ENCODE results near the gene PGA3. TPM values are rescaled to one million over a fixed set of nuclear protein-coding genes. Genes with fewer than 3 reads are reported as not detected.
A peak's percentile ranks its signal among the peaks of the same experiment; 100 is the strongest.
"Not testable (repeated sequence)": the region's sequence is repeated elsewhere in the genome, so short reads cannot be mapped to it uniquely, and the experiment has no call there.

The PGA3 gene
- total and polyA plus RNA-seq, 7 experiments from 2014 or later = 0.83 TPM; not detected in 6

- H3K9me3 ChIP-seq (ENCODE audit: control insufficient read depth in 2 of 3, low read length in 3 of 3) = peaks cover 0 to 3% (median 0%) of the 10 kb centered on the region in 3 experiments
- Mint-ChIP-seq H3K27ac (no peak overlapping the region), H3K4me1 (peaks cover 11 to 24% (median 20%) of the 10 kb centered on the region in 7 donors), H3K9me3 (peaks cover 0 to 9% (median 0%) of the 10 kb centered on the region in 11 donors), H3K36me3 (peaks cover 0 to 2% (median 0%) of the 10 kb centered on the region in 5 donors), H3K27me3 (peaks cover 0 to 31% (median 0%) of the 10 kb centered on the region in 5 donors), H3K4me3 (no peak overlapping the region)
- peaks cover 3 to 8% of the 10 kb centered on the region in 2 donors for H3K4me1 ChIP-seq (ENCODE audit: control insufficient read depth in 2 of 2, insufficient read depth in 2 of 2, low read length in 2 of 2)
- ChIA-PET CTCF (interaction anchor here (1.3 kb wide), 1 partner anchor 13 kb away, joined by 4 read pairs; no protein-coding TSS in a partner anchor), POLR2A (no interaction called here)
- DNase-seq (no peak), ATAC-seq (no peak)
- no peaks in the 10 kb centered on the region for H3K36me3 ChIP-seq (ENCODE audit: control insufficient read depth in 2 of 3, insufficient read depth in 3 of 3, low read length in 3 of 3)
- H3K27ac ChIP-seq (ENCODE audit: low read depth, low read length) = no peak overlapping the region
- no peak overlapping the region for H3K4me3 ChIP-seq (ENCODE audit: low read length)
- H3K27me3 ChIP-seq (ENCODE audit: control insufficient read depth in 2 of 2, insufficient read depth in 2 of 2, low read length in 2 of 2) = no peaks in the 10 kb centered on the region
- intact Hi-C loops (cut with micrococcal nuclease) = no loop called here
Observed at GRCh38 chr11:61174949-61175348, 28.4 kb upstream of the PGA3 start.

GRCh38 chr11:61176446-61176845 lies 26.9 kb upstream of the PGA3 start:
- no peak for ATAC-seq
- Histone ChIP-seq H3K4me3 (ENCODE audit: low read length) (no peak overlapping the region), H3K36me3 (ENCODE audit: control insufficient read depth in 2 of 3, insufficient read depth in 3 of 3, low read length in 3 of 3) (no peaks in the 10 kb centered on the region), H3K27ac (ENCODE audit: low read depth, low read length) (no peak overlapping the region), H3K27me3 (ENCODE audit: control insufficient read depth in 2 of 2, insufficient read depth in 2 of 2, low read length in 2 of 2) (no peaks in the 10 kb centered on the region), H3K4me1 (ENCODE audit: control insufficient read depth in 2 of 2, insufficient read depth in 2 of 2, low read length in 2 of 2) (peaks cover 3 to 8% of the 10 kb centered on the region in 2 donors), H3K9me3 (ENCODE audit: control insufficient read depth in 2 of 3, low read length in 3 of 3) (peaks cover 0 to 3% (median 0%) of the 10 kb centered on the region in 3 experiments)
- intact Hi-C loops (cut with micrococcal nuclease) = no loop called here
- Mint-ChIP-seq H3K36me3 (peaks cover 0 to 2% (median 0%) of the 10 kb centered on the region in 5 donors), H3K4me3 (no peak overlapping the region), H3K27me3 (peaks cover 0 to 35% (median 0%) of the 10 kb centered on the region in 5 donors), H3K9me3 (peaks cover 0 to 9% (median 0%) of the 10 kb centered on the region in 11 donors), H3K4me1 (peaks cover 11 to 24% (median 20%) of the 10 kb centered on the region in 7 donors), H3K27ac (no peak overlapping the region)
- DNase-seq = no peak
- CTCF ChIA-PET = no interaction called here
- POLR2A ChIA-PET = no interaction called here

- H3K4me3 ChIP-seq (ENCODE audit: low read length); H3K27ac ChIP-seq (ENCODE audit: low read depth, low read length); H3K4me1 Mint-ChIP-seq; DNase-seq; H3K36me3 ChIP-seq (ENCODE audit: control insufficient read depth in 2 of 3, insufficient read depth in 3 of 3, low read length in 3 of 3); H3K9me3 ChIP-seq (ENCODE audit: control insufficient read depth in 2 of 3, low read length in 3 of 3); intact Hi-C loops (cut with micrococcal nuclease); H3K36me3 Mint-ChIP-seq; H3K4me1 ChIP-seq (ENCODE audit: control insufficient read depth in 2 of 2, insufficient read depth in 2 of 2, low read length in 2 of 2); ATAC-seq; H3K27me3 ChIP-seq (ENCODE audit: control insufficient read depth in 2 of 2, insufficient read depth in 2 of 2, low read length in 2 of 2); H3K9me3 Mint-ChIP-seq; H3K4me3 Mint-ChIP-seq: not testable (repeated sequence)
- peak overlapping the region in 1 of 9 donors; percentile 36 for H3K27ac Mint-ChIP-seq
- CTCF ChIA-PET = interaction anchor here (0.6 kb wide), 1 partner anchor 51 kb away, joined by 4 read pairs; no protein-coding TSS in a partner anchor
- POLR2A ChIA-PET = interaction anchor here (1.1 kb wide), 1 partner anchor 10 kb away, joined by 3 read pairs; no protein-coding TSS in a partner anchor
- peaks cover 0 to 17% (median 0%) of the 10 kb centered on the region in 5 donors for H3K27me3 Mint-ChIP-seq
Observed at GRCh38 chr11:61180205-61180604, 23.1 kb upstream of the PGA3 start.

DNA sequence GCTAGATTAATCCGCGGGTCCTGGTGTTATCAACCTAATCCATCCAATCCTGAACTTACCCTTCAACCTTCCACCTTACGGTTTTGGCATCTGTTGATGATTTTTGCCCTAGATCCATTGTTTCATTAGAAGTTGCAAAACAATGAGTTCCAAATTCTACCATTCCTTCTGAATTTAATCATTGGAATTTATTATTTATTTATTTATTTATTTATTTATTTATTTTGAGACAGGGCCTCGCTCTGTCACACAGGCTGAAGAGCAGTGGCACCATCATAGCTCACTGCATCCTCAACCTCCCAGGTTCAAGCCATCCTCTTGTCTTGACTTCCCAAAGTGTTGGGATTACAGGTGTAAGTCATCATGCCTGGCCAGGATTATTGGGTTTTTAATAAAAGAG lies 21.8 kb upstream of the PGA3 start:
- Histone ChIP-seq H3K9me3 (ENCODE audit: control insufficient read depth in 2 of 3, low read length in 3 of 3) (no peaks in the 10 kb centered on the region), H3K27ac (ENCODE audit: low read depth, low read length) (no peak overlapping the region), H3K4me3 (ENCODE audit: low read length) (no peak overlapping the region), H3K27me3 (ENCODE audit: control insufficient read depth in 2 of 2, insufficient read depth in 2 of 2, low read length in 2 of 2) (no peaks in the 10 kb centered on the region), H3K4me1 (ENCODE audit: control insufficient read depth in 2 of 2, insufficient read depth in 2 of 2, low read length in 2 of 2) (no peaks in the 10 kb centered on the region), H3K36me3 (ENCODE audit: control insufficient read depth in 2 of 3, insufficient read depth in 3 of 3, low read length in 3 of 3) (no peaks in the 10 kb centered on the region)
- intact Hi-C loops (cut with micrococcal nuclease) = no loop called here
- ATAC-seq = no peak
- H3K27me3 Mint-ChIP-seq = peaks cover 0 to 10% (median 0%) of the 10 kb centered on the region in 5 donors
- POLR2A ChIA-PET = no interaction called here
- no peak overlapping the region for H3K27ac Mint-ChIP-seq
- no peaks in the 10 kb centered on the region for H3K36me3 Mint-ChIP-seq
- no peaks in the 10 kb centered on the region for H3K4me1 Mint-ChIP-seq
- CTCF ChIA-PET = no interaction called here
- DNase-seq = no peak
- H3K9me3 Mint-ChIP-seq = no peaks in the 10 kb centered on the region
- no peak overlapping the region for H3K4me3 Mint-ChIP-seq

DNA sequence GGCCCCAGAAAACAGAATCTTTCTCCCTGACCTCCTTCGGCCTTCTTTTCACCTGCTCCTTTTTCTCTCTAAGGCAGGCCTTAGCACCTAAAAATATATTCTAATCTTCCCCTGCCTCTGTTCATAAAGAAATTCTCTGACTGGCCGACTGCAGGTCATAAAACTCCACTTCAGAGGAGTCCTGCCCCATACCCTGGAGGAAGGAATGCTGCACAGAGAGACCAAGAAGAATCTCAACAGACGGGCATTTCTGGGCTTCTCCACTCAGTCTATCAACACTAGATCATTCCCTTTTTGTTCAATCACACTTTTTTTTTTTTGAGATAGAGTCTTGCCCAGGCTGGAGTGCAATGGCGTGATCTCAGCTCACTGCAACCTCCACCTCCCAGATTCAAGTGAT lies 19.7 kb upstream of the PGA3 start:
- no peaks in the 10 kb centered on the region for H3K9me3 Mint-ChIP-seq
- no peaks in the 10 kb centered on the region for H3K36me3 Mint-ChIP-seq
- no peak overlapping the region for H3K4me3 Mint-ChIP-seq
- Histone ChIP-seq H3K36me3 (ENCODE audit: control insufficient read depth in 2 of 3, insufficient read depth in 3 of 3, low read length in 3 of 3) (no peaks in the 10 kb centered on the region), H3K4me1 (ENCODE audit: control insufficient read depth in 2 of 2, insufficient read depth in 2 of 2, low read length in 2 of 2) (no peaks in the 10 kb centered on the region), H3K27me3 (ENCODE audit: control insufficient read depth in 2 of 2, insufficient read depth in 2 of 2, low read length in 2 of 2) (no peaks in the 10 kb centered on the region), H3K27ac (ENCODE audit: low read depth, low read length) (no peak overlapping the region), H3K4me3 (ENCODE audit: low read length) (no peak overlapping the region), H3K9me3 (ENCODE audit: control insufficient read depth in 2 of 3, low read length in 3 of 3) (no peaks in the 10 kb centered on the region)
- H3K4me1 Mint-ChIP-seq = peaks cover 0 to 5% (median 0%) of the 10 kb centered on the region in 7 donors
- ATAC-seq (no peak), DNase-seq (no peak)
- ChIA-PET POLR2A (interaction anchor here (0.7 kb wide), 1 partner anchor 11 kb away, joined by 3 read pairs; no protein-coding TSS in a partner anchor), CTCF (no interaction called here)
- peak overlapping the region in 1 of 9 donors; percentile 72 for H3K27ac Mint-ChIP-seq
- H3K27me3 Mint-ChIP-seq = peaks cover 0 to 10% (median 0%) of the 10 kb centered on the region in 5 donors
- intact Hi-C loops (cut with micrococcal nuclease) = no loop called here

DNA sequence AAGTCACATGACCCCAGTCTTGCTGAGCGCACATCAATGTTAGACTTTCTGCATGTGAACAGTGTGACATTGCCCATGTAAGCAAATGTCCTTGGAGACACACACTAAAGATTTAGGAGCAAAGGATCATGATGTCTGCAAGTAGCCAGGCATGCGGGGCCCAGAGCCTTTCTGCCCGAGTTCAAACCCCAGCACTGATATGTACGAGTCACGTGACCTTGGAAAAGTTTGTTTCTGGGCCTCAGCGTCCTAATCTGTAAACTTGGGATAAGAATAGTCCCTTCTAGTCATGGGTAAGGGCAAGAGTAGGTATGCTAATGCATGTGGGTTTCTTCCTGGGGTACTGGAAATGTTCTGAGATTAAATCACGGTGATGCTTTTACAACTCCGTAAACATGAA lies 16.8 kb upstream of the PGA3 start:
- POLR2A ChIA-PET = interaction anchor here (1.8 kb wide), 1 partner anchor 58 kb away, joined by 5 read pairs; no protein-coding TSS in a partner anchor
- CTCF ChIA-PET = interaction anchor here (0.6 to 4.6 kb wide), 10 partner anchors 14 to 357 kb away, joined by 3 to 60 read pairs (median 4); no protein-coding TSS in a partner anchor
- no peak overlapping the region for H3K4me3 ChIP-seq (ENCODE audit: low read length)
- Mint-ChIP-seq H3K4me1 (peaks cover 0 to 5% (median 0%) of the 10 kb centered on the region in 7 donors), H3K27me3 (peaks cover 0 to 9% (median 4%) of the 10 kb centered on the region in 5 donors), H3K4me3 (no peak overlapping the region), H3K9me3 (no peaks in the 10 kb centered on the region), H3K27ac (no peak overlapping the region), H3K36me3 (no peaks in the 10 kb centered on the region)
- no peak for DNase-seq
- no peaks in the 10 kb centered on the region for H3K27me3 ChIP-seq (ENCODE audit: control insufficient read depth in 2 of 2, insufficient read depth in 2 of 2, low read length in 2 of 2)
- no peaks in the 10 kb centered on the region for H3K36me3 ChIP-seq (ENCODE audit: control insufficient read depth in 2 of 3, insufficient read depth in 3 of 3, low read length in 3 of 3)
- no peaks in the 10 kb centered on the region for H3K9me3 ChIP-seq (ENCODE audit: control insufficient read depth in 2 of 3, low read length in 3 of 3)
- H3K27ac ChIP-seq (ENCODE audit: low read depth, low read length) = no peak overlapping the region
- no peaks in the 10 kb centered on the region for H3K4me1 ChIP-seq (ENCODE audit: control insufficient read depth in 2 of 2, insufficient read depth in 2 of 2, low read length in 2 of 2)
- ATAC-seq = no peak
- intact Hi-C loops (cut with micrococcal nuclease) = loop anchor here (2.0 to 5.0 kb wide), 4 partner anchors 104 to 288 kb away; no protein-coding TSS in a partner anchor
